ENCODE measurements around the gene C3orf20.

Gene C3orf20

DNA sequence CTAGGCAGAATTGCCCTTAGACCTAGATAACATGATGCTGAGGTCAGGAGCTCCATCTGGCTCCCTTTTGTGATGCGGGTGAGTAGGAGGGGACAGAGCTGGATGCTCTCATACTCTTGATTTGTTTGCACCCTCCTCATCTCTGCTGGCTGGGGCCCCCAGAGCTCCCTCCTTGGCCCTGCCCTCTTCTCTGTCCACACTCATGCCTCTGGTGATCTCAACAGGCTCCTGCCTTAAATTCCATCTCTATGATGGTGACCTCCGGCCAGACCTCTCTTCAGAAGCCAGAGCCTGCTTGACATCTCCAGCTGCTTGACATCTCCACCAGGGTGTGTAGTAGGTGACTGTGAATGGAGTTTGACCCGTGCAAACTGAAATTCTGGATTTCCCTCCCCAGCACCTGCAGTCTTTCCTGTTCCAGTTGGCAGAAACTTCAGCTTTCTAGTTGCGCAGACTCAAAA, 139.5 kb downstream of the C3orf20 start:
- no peaks in the 10 kb centered on the region for H3K9me3 ChIP-seq (ENCODE audit: control insufficient read depth, low read depth, low read length)
- H3K27me3 ChIP-seq (ENCODE audit: control insufficient read depth, insufficient read depth, low read length) = peaks cover 39% of the 10 kb centered on the region
- H3K36me3 ChIP-seq (ENCODE audit: control insufficient read depth, low read depth, low read length) = no peaks in the 10 kb centered on the region
- H3K27ac ChIP-seq (ENCODE audit: low read length) = no peak overlapping the region
- H3K9ac ChIP-seq (ENCODE audit: low read length) = no peak overlapping the region
- no peak overlapping the region for H3K4me3 ChIP-seq (ENCODE audit: low read length)
- peaks cover 12% of the 10 kb centered on the region for H3K4me1 ChIP-seq (ENCODE audit: control insufficient read depth, low read depth, low read length)

DNA sequence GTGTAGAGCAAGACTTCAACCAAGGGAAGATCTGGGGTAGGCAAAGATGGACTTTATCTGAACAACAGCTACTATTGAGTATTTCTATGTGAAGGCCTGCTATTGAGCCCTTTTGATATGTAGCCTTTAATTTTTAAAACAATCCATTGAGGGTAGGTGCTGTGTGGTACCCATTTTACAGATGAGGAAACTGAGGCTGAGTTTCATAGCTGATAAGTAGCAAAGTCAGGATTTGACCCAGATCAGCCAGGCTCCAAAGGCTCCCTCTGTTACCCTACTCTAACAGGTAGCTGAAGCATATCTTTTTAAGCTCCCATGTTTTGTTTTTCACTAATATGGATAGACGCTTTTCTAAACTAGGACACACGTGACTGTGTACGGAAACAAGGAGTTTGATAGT, 141.4 kb downstream of the C3orf20 start:
- Histone ChIP-seq H3K4me3 (ENCODE audit: low read length) (no peak overlapping the region), H3K27ac (ENCODE audit: low read length) (no peak overlapping the region), H3K9me3 (ENCODE audit: control insufficient read depth, low read depth, low read length) (no peaks in the 10 kb centered on the region), H3K4me1 (ENCODE audit: control insufficient read depth, low read depth, low read length) (peaks cover 12% of the 10 kb centered on the region), H3K27me3 (ENCODE audit: control insufficient read depth, insufficient read depth, low read length) (peaks cover 23% of the 10 kb centered on the region), H3K36me3 (ENCODE audit: control insufficient read depth, low read depth, low read length) (no peaks in the 10 kb centered on the region), H3K9ac (ENCODE audit: low read length) (no peak overlapping the region)

DNA sequence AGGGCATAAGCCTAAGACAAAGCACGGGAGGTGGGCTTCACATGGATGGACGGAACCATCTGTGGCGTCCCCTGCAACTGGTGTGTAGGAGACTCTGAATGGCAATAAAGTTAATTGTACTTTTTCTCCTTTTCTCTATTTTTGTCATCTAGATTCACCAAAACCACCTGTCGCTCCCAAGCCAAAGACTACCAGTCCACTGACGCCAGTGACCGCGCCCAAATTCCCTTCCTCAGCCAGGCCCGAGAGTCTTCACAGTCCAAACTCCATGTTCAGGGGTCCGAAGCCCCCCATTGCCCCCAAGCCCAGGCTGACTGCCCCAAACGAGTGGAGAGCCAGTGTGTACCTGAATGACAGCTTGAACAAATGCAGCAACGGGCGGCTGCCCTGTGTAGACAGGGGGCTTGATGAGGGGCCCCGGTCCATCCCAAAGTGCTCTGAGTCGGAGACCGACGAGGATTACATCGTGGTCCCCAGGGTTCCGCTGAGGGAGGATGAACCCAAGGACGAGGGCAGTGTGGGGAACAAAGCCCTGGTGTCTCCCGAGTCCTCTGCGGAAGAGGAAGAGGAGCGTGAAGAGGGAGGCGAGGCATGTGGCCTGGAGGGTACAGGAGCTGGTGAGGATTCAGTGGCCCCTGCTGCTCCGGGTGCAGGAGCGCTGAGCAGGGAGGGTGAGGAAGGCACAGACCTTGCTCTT, 144.0 kb downstream of the C3orf20 start, which contains the start of gene FGD5:
FGD5 (plus strand) TSS at position 159 of the 697 bp plus-strand sequence; CDS start at position 269, 110 bp downstream.
- H3K27me3 ChIP-seq (ENCODE audit: control insufficient read depth, insufficient read depth, low read length) = no peaks in the 10 kb centered on the region
- no peak within 1 kb of the TSS for H3K27ac ChIP-seq (ENCODE audit: low read length)
- H3K4me1 ChIP-seq (ENCODE audit: control insufficient read depth, low read depth, low read length) = peaks cover 20% of the 10 kb centered on the region
- H3K36me3 ChIP-seq (ENCODE audit: control insufficient read depth, low read depth, low read length) = no peaks in the 10 kb centered on the region
- no peak within 1 kb of the TSS for H3K4me3 ChIP-seq (ENCODE audit: low read length)
- no peak within 1 kb of the TSS for H3K9ac ChIP-seq (ENCODE audit: low read length)
- no peaks in the 10 kb centered on the region for H3K9me3 ChIP-seq (ENCODE audit: control insufficient read depth, low read depth, low read length)

DNA sequence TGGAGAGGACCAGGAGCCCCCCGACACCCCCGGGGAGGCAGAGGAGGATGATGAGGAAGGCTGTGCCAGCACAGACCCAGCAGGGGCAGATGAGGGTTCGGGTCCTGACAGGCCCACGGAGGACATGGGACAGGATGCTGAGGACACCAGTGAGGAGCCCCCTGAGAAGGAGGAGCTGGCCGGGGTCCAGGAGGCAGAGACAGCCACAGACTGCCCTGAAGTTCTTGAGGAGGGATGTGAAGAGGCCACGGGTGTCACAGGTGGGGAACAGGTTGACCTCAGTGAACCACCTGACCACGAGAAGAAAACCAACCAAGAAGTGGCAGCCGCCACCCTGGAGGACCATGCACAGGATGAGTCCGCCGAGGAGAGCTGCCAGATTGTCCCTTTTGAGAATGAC, 144.7 kb downstream of the C3orf20 start:
- H3K9me3 ChIP-seq (ENCODE audit: control insufficient read depth, low read depth, low read length) = no peaks in the 10 kb centered on the region
- H3K4me3 ChIP-seq (ENCODE audit: low read length) = no peak overlapping the region
- H3K27ac ChIP-seq (ENCODE audit: low read length) = no peak overlapping the region
- no peak overlapping the region for H3K9ac ChIP-seq (ENCODE audit: low read length)
- peaks cover 13% of the 10 kb centered on the region for H3K4me1 ChIP-seq (ENCODE audit: control insufficient read depth, low read depth, low read length)
- H3K27me3 ChIP-seq (ENCODE audit: control insufficient read depth, insufficient read depth, low read length) = no peaks in the 10 kb centered on the region
- H3K36me3 ChIP-seq (ENCODE audit: control insufficient read depth, low read depth, low read length) = no peaks in the 10 kb centered on the region

DNA sequence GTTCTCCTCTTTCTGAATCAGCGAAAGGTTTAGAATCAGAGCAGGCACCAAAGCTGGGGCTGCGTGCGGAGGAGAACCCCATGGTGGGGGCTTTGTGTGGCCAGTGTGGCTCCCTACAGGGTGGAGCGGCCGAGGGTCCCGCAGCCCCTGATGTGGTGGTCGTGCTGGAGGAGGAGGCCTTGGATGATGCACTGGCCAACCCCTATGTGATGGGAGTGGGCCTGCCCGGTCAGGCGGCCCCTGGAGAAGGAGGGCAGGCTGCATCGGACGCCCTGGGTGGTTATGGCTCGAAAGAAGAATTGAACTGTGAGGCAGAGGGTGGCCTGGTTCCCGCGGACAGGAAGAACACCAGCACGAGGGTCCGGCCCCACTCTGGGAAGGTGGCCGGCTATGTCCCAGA, 145.2 kb downstream of the C3orf20 start:
- H3K27ac ChIP-seq (ENCODE audit: low read length) = no peak overlapping the region
- H3K36me3 ChIP-seq (ENCODE audit: control insufficient read depth, low read depth, low read length) = no peaks in the 10 kb centered on the region
- no peak overlapping the region for H3K4me3 ChIP-seq (ENCODE audit: low read length)
- no peaks in the 10 kb centered on the region for H3K9me3 ChIP-seq (ENCODE audit: control insufficient read depth, low read depth, low read length)
- H3K4me1 ChIP-seq (ENCODE audit: control insufficient read depth, low read depth, low read length) = peaks cover 13% of the 10 kb centered on the region
- H3K9ac ChIP-seq (ENCODE audit: low read length) = no peak overlapping the region
- no peaks in the 10 kb centered on the region for H3K27me3 ChIP-seq (ENCODE audit: control insufficient read depth, insufficient read depth, low read length)

DNA sequence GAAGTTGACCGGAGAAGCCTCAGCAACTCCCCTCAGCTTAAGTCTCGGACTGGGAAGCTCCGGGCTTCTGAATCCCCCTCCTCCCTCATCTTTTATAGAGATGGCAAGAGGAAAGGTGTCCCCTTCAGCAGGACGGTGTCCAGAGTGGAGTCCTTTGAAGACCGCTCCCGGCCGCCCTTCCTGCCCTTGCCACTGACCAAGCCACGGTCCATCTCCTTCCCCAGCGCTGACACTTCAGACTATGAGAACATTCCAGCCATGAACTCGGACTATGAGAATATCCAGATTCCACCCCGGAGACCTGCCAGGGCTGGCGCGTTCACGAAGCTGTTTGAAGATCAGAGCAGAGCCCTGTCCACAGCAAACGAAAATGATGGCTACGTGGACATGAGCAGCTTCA, 146.2 kb downstream of the C3orf20 start:
- Histone ChIP-seq H3K4me3 (ENCODE audit: low read length) (no peak overlapping the region), H3K36me3 (ENCODE audit: control insufficient read depth, low read depth, low read length) (no peaks in the 10 kb centered on the region), H3K9me3 (ENCODE audit: control insufficient read depth, low read depth, low read length) (no peaks in the 10 kb centered on the region), H3K4me1 (ENCODE audit: control insufficient read depth, low read depth, low read length) (peaks cover 13% of the 10 kb centered on the region), H3K9ac (ENCODE audit: low read length) (no peak overlapping the region), H3K27me3 (ENCODE audit: control insufficient read depth, insufficient read depth, low read length) (no peaks in the 10 kb centered on the region), H3K27ac (ENCODE audit: low read length) (no peak overlapping the region)

DNA sequence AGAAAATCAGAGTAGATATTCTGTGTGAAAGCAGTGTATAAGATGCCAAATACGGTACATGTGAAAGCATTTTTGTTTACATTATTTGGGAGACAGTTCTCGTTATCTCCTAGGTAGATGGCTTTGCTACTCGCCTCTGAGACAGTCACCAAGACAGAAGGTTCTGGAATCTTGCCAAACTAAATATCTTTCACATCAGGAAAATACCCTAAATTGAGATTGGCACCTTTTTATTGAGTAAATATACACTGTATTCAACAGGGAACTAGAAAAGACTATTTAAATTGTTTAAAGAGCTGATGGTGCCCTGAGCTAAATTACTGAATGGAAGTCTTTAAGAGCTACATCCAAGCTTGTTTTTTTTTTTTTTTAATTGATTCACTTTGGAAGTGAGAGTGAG, 147.2 kb downstream of the C3orf20 start:
- H3K4me3 ChIP-seq (ENCODE audit: low read length) = no peak overlapping the region
- H3K9ac ChIP-seq (ENCODE audit: low read length) = no peak overlapping the region
- H3K4me1 ChIP-seq (ENCODE audit: control insufficient read depth, low read depth, low read length) = peaks cover 13% of the 10 kb centered on the region
- no peaks in the 10 kb centered on the region for H3K36me3 ChIP-seq (ENCODE audit: control insufficient read depth, low read depth, low read length)
- no peaks in the 10 kb centered on the region for H3K9me3 ChIP-seq (ENCODE audit: control insufficient read depth, low read depth, low read length)
- H3K27me3 ChIP-seq (ENCODE audit: control insufficient read depth, insufficient read depth, low read length) = no peaks in the 10 kb centered on the region
- no peak overlapping the region for H3K27ac ChIP-seq (ENCODE audit: low read length)

Data from iPS-18a (cell line).